HCT116 (cell line): ENCODE results near the gene PDLIM5.

Source experiments
- CTCF ChIP-seq, 3 experiments: fragments of 200-600 bp in 1 of 3; sonication (generic) in 1 of 3; IDR thresholded peaks in 2 of 3; conservative IDR thresholded peaks in 1 of 3; 2 replicates each; pipeline ENCODE4 v1.5.1; 2012 to 2017; ENCODE audit warnings: low read depth in 2 of 3, low read length in 2 of 3, antibody characterized with exemption in 1 of 3, borderline replicate concordance in 1 of 3, control low read depth in 1 of 3, mild to moderate bottlenecking in 1 of 3, mixed read lengths in 1 of 3, mixed run types in 1 of 3, moderate library complexity in 1 of 3; ENCODE audit not compliant: insufficient read depth in 1 of 3
- EZH2 ChIP-seq: fragments of 200-600 bp; sonication (generic); IDR thresholded peaks from 2 replicates; pipeline ENCODE4 v1.6.1; 2017; ENCODE audit warnings: antibody characterized with exemption, mixed run types
- POLR2A ChIP-seq: IDR thresholded peaks from 2 replicates; pipeline ENCODE4 v1.7.0; 2011; ENCODE audit warnings: borderline replicate concordance; ENCODE audit not compliant: insufficient read depth, insufficient read length; ENCODE audit errors: extremely low read depth
- POLR2AphosphoS5 ChIP-seq: IDR thresholded peaks from 2 replicates; pipeline ENCODE4 v1.6.1; 2011; ENCODE audit warnings: mild to moderate bottlenecking, low read depth, low read length, moderate library complexity

GRCh38 chr4:94498502-94498901 is 46.8 kb downstream of the PDLIM5 start:
- no peak for TF ChIP-seq POLR2AphosphoS5
- TF ChIP-seq EZH2 = no peak
- TF ChIP-seq CTCF (IDR thresholded peaks at IDR 0.05 in 2 of 3, conservative IDR thresholded peaks at IDR 0.05 in 1 of 3; ENCODE audit: borderline replicate concordance in 1 of 3, insufficient read depth in 1 of 3, low read depth in 2 of 3, low read length in 2 of 3) = no peak
- no peak for TF ChIP-seq POLR2A
